GM12878 (cell line): Measurements from ENCODE around the gene ICAM2. TPM values are rescaled to one million over a fixed set of nuclear protein-coding genes. Genes with fewer than 3 reads are reported as not detected.

Experiments used
- ATAC-seq: fragments of 200-7000 bp; cut with Tn5 transposase; 3 replicates; pipeline ENCODE4 v1.9.1; 2020; ENCODE audit warnings: mild to moderate bottlenecking, moderate library complexity
- BruUV-seq: library from RNA; stranded (reverse); fragments of 400-500 nt; replicated peaks from 2 replicates; lab custom pipeline; 2021; lab: Mats Ljungman, UMichigan
- CTCF ChIA-PET: fragments of 300-600 bp; sonication (Branson Sonifier 250); formaldehyde crosslinking; extraction: SDS; loops from one replicate; lab custom pipeline; 2021; ENCODE audit warnings: inconsistent platforms; lab: Yijun Ruan, JAX
- POLR2A ChIA-PET: fragments of 350-600 bp; formaldehyde crosslinking; extraction: SDS; loops from one replicate; lab custom pipeline; 2021; ENCODE audit warnings: inconsistent platforms; lab: Charles Lee
- RAD21 ChIA-PET: fragments of 300-600 bp; sonication (Branson Sonifier 250); formaldehyde crosslinking; loops from one replicate; lab custom pipeline; 2023; ENCODE audit warnings: antibody characterized with exemption; ENCODE audit not compliant: unreplicated experiment; lab: Charles Lee
- SMC1A ChIA-PET: fragments of 300-600 bp; sonication (Branson Sonifier 250); formaldehyde crosslinking; loops from one replicate; lab custom pipeline; 2023; ENCODE audit not compliant: unreplicated experiment, uncharacterized antibody; lab: Charles Lee
- DNase-seq: peaks from one replicate; pipeline ENCODE4 v3.0.0-alpha.2; 2011; ENCODE audit warnings: low read depth, low spot score
- FAIRE-seq: peaks from 3 replicates; lab custom pipeline; 2011; peaks lifted over from hg19 to GRCh38; lab: Jason Lieb, UNC
- H2AFZ ChIP-seq: 2 replicates; pipeline ENCODE4 v1.6.0; 2011; ENCODE audit warnings: low read depth, low read length, control low read depth; ENCODE audit not compliant: control insufficient read depth
- H3K27ac ChIP-seq: 2 replicates; pipeline ENCODE4 v1.5.1; 2011; ENCODE audit warnings: control low read depth; ENCODE audit not compliant: control insufficient read depth, insufficient read depth
- H3K27me3 ChIP-seq, 2 experiments: replicated peaks in 1 of 2; 2 replicates each; pipeline versions ENCODE4 v1.6.0 to v1.6.1; 2011; ENCODE audit warnings: low read length in 1 of 2; ENCODE audit not compliant: control insufficient read depth in 2 of 2, insufficient read depth in 2 of 2
- H3K36me3 ChIP-seq, 2 experiments: 2 replicates each; pipeline ENCODE4 v1.5.1; 2011; ENCODE audit warnings: low read length in 1 of 2; ENCODE audit not compliant: control insufficient read depth in 2 of 2, insufficient read depth in 2 of 2
- H3K4me1 ChIP-seq: 2 replicates; pipeline ENCODE4 v1.6.1; 2011; ENCODE audit warnings: mild to moderate bottlenecking, low read length, moderate library complexity, mixed read lengths; ENCODE audit not compliant: control insufficient read depth, insufficient read depth
- H3K4me2 ChIP-seq: 2 replicates; pipeline ENCODE4 v1.6.0; 2011; ENCODE audit warnings: control low read depth; ENCODE audit not compliant: control insufficient read depth, insufficient read depth
- H3K4me3 ChIP-seq: fragments of 200-600 bp; sonication (generic); 2 replicates; pipeline ENCODE4 v1.5.1; 2016
- H3K79me2 ChIP-seq: 2 replicates; pipeline ENCODE4 v1.6.0; 2011; ENCODE audit warnings: low read length; ENCODE audit not compliant: control insufficient read depth, insufficient read depth
- H3K9ac ChIP-seq: 2 replicates; pipeline ENCODE4 v1.8.0; 2011; ENCODE audit warnings: low read length, control low read depth, mixed read lengths; ENCODE audit not compliant: control insufficient read depth, insufficient read depth
- H3K9me3 ChIP-seq: replicated peaks from 3 replicates; pipeline ENCODE4 v1.5.1; 2011; ENCODE audit warnings: mild to moderate bottlenecking, low read length; ENCODE audit not compliant: control insufficient read depth, insufficient read depth
- H4K20me1 ChIP-seq: 2 replicates; pipeline ENCODE4 v1.6.0; 2011; ENCODE audit not compliant: control insufficient read depth, insufficient read depth
- ATF3 ChIP-seq: IDR thresholded peaks from 2 replicates; pipeline ENCODE4 v1.6.1; 2011; ENCODE audit warnings: low read depth, mild to moderate bottlenecking, low read length, moderate library complexity, borderline replicate concordance; ENCODE audit errors: extremely low read depth
- BCL3 ChIP-seq: IDR thresholded peaks from 2 replicates; pipeline ENCODE4 v1.6.1; 2011; ENCODE audit warnings: borderline replicate concordance, low read depth, mild to moderate bottlenecking, moderate library complexity, low read length; ENCODE audit not compliant: insufficient read depth, poor library complexity, severe bottlenecking
- BHLHE40 ChIP-seq, 2 experiments: fragments of 450-650 bp in 1 of 2; IDR thresholded peaks; 2 replicates each; pipeline ENCODE4 v1.6.1; 2011 to 2017; ENCODE audit warnings: low read depth in 2 of 2, borderline replicate concordance in 1 of 2, improper control_type of control experiment in 1 of 2, low read length in 1 of 2, mild to moderate bottlenecking in 1 of 2
- E2F4 ChIP-seq: IDR thresholded peaks from 2 replicates; pipeline ENCODE4 v1.6.1; 2012; ENCODE audit warnings: low read depth, low read length, improper control_type of control experiment
- FOXM1 ChIP-seq: IDR thresholded peaks from 2 replicates; pipeline ENCODE4 v1.6.1; 2012; ENCODE audit warnings: low read depth, mild to moderate bottlenecking, inconsistent platforms, low read length, moderate library complexity
- GABPA ChIP-seq: IDR thresholded peaks from 2 replicates; pipeline ENCODE4 v1.6.1; 2014; ENCODE audit warnings: antibody characterized with exemption, low read depth, mild to moderate bottlenecking, inconsistent platforms
- IRF4 ChIP-seq: IDR thresholded peaks from 2 replicates; pipeline ENCODE4 v1.6.1; 2011; ENCODE audit warnings: low read depth, low read length
- MTA2 ChIP-seq: fragments of 450-650 bp; IDR thresholded peaks from 2 replicates; pipeline ENCODE4 v1.6.1; 2016; ENCODE audit warnings: low read depth, mild to moderate bottlenecking, moderate library complexity
- NFIC ChIP-seq: IDR thresholded peaks from 2 replicates; pipeline ENCODE4 v1.6.1; 2012; ENCODE audit warnings: low read depth, mild to moderate bottlenecking, inconsistent platforms, low read length, moderate library complexity
- NR2C1 ChIP-seq: fragments of 450-650 bp; IDR thresholded peaks from 2 replicates; pipeline ENCODE4 v1.6.1; 2017; ENCODE audit warnings: antibody characterized with exemption, mild to moderate bottlenecking, moderate library complexity
- POU2F2 ChIP-seq: IDR thresholded peaks from 3 replicates; pipeline ENCODE4 v1.6.1; 2011; ENCODE audit warnings: low read depth, mild to moderate bottlenecking, low read length, borderline replicate concordance
- RAD51 ChIP-seq: fragments of 450-650 bp; IDR thresholded peaks from 2 replicates; pipeline ENCODE4 v1.6.1; 2016; ENCODE audit warnings: moderate library complexity, mild to moderate bottlenecking, inconsistent platforms
- RBBP5 ChIP-seq: fragments of 200-600 bp; sonication (generic); conservative IDR thresholded peaks from 2 replicates; pipeline ENCODE4 v1.6.1; 2016
- RCOR1 ChIP-seq: conservative IDR thresholded peaks from 2 replicates; pipeline ENCODE4 v1.6.1; 2012; ENCODE audit warnings: low read depth, low read length, improper control_type of control experiment
- RELB ChIP-seq: fragments of 450-650 bp; IDR thresholded peaks from 2 replicates; pipeline ENCODE4 v1.6.1; 2017; ENCODE audit warnings: low read depth, mild to moderate bottlenecking, moderate library complexity
- SREBF1 ChIP-seq: IDR thresholded peaks from 2 replicates; pipeline ENCODE4 v1.6.1; 2012; ENCODE audit warnings: mild to moderate bottlenecking, low read length
- STAT1 ChIP-seq: fragments of 450-650 bp; conservative IDR thresholded peaks from 2 replicates; pipeline ENCODE4 v1.6.1; 2014; ENCODE audit warnings: antibody characterized with exemption, mild to moderate bottlenecking
- TARDBP ChIP-seq: IDR thresholded peaks from 2 replicates; pipeline ENCODE4 v1.6.1; 2016; ENCODE audit warnings: borderline replicate concordance
- ZNF207 ChIP-seq: fragments of 450-650 bp; IDR thresholded peaks from 2 replicates; pipeline ENCODE4 v1.6.1; 2014; ENCODE audit warnings: antibody characterized with exemption, mild to moderate bottlenecking, borderline replicate concordance
- WGBS: methylation state at CpG from one replicate; pipeline ENCODE4 v1.1.6; 2016; ENCODE audit warnings: low lambda C conversion rate; ENCODE audit not compliant: insufficient replicate concordance, insufficient coverage; ENCODE audit errors: missing lambda C conversion rate; 5-methylcytosine and 5-hydroxymethylcytosine counted together
- in situ Hi-C: fragments of 300-500 bp; cut with MboI; formaldehyde crosslinking; loops from 9 replicates; pipeline ENCODE4 v1.14.3; 2018; ENCODE audit warnings: mixed read lengths
- intact Hi-C: fragments of 100-400 bp; cut with micrococcal nuclease; formaldehyde crosslinking; loops from one replicate; pipeline ENCODE4 v1.14.2; 2022; ENCODE audit not compliant: unreplicated experiment
- polyA plus RNA-seq, 11 experiments: library from polyadenylated mRNA; depleted of rRNA in 4 of 11; unstranded in 6 of 11; stranded (reverse) in 5 of 11; fragments of >200 nt; fragmentation: Nextera tagmentation in 4 of 11; fragmentation: Illumina TruSeq in 1 of 11; extraction: Ambion mirVana in 4 of 11; extraction: Trizol in 1 of 11; gene quantifications; 1 replicate in 1 of 11; 2 replicates in 10 of 11; pipeline versions ENCODE4 v1.2.1 to v1.2.3, GENCODE V29; 2011 to 2016; ENCODE audit warnings: inconsistent platforms in 2 of 11, missing spikeins in 2 of 11, low read depth in 1 of 11
- total RNA-seq, 4 experiments: library from RNA; depleted of rRNA in 3 of 4; stranded (reverse); fragments of >200 nt in 3 of 4; fragmentation: Illumina TruSeq in 1 of 4; extraction: Trizol in 1 of 4; gene quantifications; 2 replicates each; pipeline versions ENCODE4 v1.2.1 to v1.2.3, GENCODE V29; 2013 to 2021

Gene ICAM2
- total and polyA plus RNA-seq, 10 of the 15 experiments (the other 5 are each of a cell fraction or from before 2014, with no cell fraction given) = 23.6 to 108 (median 58.1) TPM

- no peak for TF ChIP-seq NFIC
- TF ChIP-seq, all 136 proteins: peak for 0
Observed at GRCh38 chr17:64037802-64038201, 17.4 kb upstream of the ICAM2 start (continued).

GRCh38 chr17:64037180-64037579, 16.7 kb upstream of the ICAM2 start:
- H3K27me3 ChIP-seq = no peaks in the 10 kb centered on the region
- H3K4me1 ChIP-seq = no peaks in the 10 kb centered on the region
- POLR2A ChIA-PET = no interaction called here
- no peak for ATAC-seq
- H3K36me3 ChIP-seq = no peaks in the 10 kb centered on the region; a peak in 2 of 4 replicates
- TF ChIP-seq RAD51 = no peak
- TF ChIP-seq GABPA = no peak
- no peak for TF ChIP-seq STAT1
- no peak for TF ChIP-seq MTA2
- no peak for TF ChIP-seq BHLHE40 (IDR thresholded peaks at IDR 0.05; ENCODE audit: borderline replicate concordance in 1 of 2, low read depth in 2 of 2, low read length in 1 of 2)
- no peak for TF ChIP-seq IRF4
- no peak for TF ChIP-seq RCOR1
- TF ChIP-seq ZNF207 = no peak
- no peak for TF ChIP-seq TARDBP
- no peak for TF ChIP-seq FOXM1
- TF ChIP-seq NR2C1 = no peak
- no peak for TF ChIP-seq ATF3
- TF ChIP-seq RELB = no peak
- TF ChIP-seq RBBP5 = no peak
- no peak for TF ChIP-seq BCL3
- TF ChIP-seq SREBF1 = no peak
- no peak for TF ChIP-seq POU2F2
- no peak for TF ChIP-seq E2F4
- RAD21 ChIA-PET = no interaction called here
- SMC1A ChIA-PET = no interaction called here
- no peak for FAIRE-seq
- intact Hi-C loops (no loop called here), in situ Hi-C loops (loop anchor here (25.0 kb wide), 1 partner anchor 250 kb away; no protein-coding TSS in a partner anchor)
- no peak overlapping the region for H3K4me2 ChIP-seq
- BruUV-seq = no TSS peak
- no peaks in the 10 kb centered on the region for H3K9me3 ChIP-seq
- CTCF ChIA-PET = interaction anchor here (1.2 kb wide), 1 partner anchor 64 kb away, joined by 4 read pairs; no protein-coding TSS in a partner anchor
- no peak overlapping the region for H3K9ac ChIP-seq
- no peaks in the 10 kb centered on the region for H3K79me2 ChIP-seq
- H3K4me3 ChIP-seq = no peak overlapping the region
- no peaks in the 10 kb centered on the region for H4K20me1 ChIP-seq
- no peak overlapping the region for H3K27ac ChIP-seq
- 83% methylated on average over 6 of the region's 6 CpGs for WGBS
- no peak overlapping the region for H2AFZ ChIP-seq
- DNase-seq = no peak
